Activated T-cell treated with anti-CD3 and anti-CD28 coated beads for 1 hour (primary cell): ENCODE results near the gene ROR2.
"Not testable (repeated sequence)": the region's sequence is repeated elsewhere in the genome, so short reads cannot be mapped to it uniquely, and the experiment has no call there.

Experiments used
- DNase-seq: peaks from one replicate; pipeline ENCODE4 v3.0.0-alpha.2; 2020; ENCODE audit warnings: low read depth

Gene ROR2

DNA sequence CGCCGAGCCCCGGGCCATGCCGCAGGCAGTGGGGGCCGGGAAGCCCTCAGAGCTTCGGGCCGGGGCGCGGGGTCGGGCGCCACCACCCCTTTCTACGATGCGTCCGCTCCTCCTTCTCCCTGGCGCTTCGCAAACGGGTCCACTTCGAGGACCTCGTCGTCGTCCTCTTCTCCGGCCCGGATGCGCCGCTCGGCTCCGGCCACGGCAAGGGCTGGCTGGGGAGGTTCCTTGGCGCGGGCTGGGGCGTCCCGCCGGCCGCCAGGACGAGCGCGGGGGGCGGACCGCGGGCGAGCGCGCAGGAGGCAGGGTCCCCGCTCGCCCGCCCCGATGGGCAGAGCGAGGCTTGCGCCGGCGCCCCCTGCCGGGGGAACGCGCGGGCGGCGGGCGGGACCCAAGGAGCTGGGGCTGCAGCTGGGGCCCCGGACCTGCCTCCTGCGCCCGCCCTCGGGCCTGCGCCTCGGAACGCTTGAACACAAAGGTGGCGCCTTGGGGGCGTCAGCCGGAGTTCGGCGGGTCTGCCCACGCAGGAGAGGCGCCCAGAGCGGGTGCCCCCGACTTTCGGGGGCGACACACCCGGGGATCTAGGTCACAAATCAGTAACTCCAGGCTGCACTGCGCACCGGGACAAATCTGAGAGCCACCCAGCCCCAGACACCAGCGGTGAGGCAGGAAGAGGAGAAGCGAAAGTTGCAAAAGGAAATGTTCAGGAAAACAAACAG is at the start of gene ROR2:
TSS of gene ROR2 (minus strand) at position 283 of the 719 bp plus-strand sequence.
- no peak for DNase-seq

DNA sequence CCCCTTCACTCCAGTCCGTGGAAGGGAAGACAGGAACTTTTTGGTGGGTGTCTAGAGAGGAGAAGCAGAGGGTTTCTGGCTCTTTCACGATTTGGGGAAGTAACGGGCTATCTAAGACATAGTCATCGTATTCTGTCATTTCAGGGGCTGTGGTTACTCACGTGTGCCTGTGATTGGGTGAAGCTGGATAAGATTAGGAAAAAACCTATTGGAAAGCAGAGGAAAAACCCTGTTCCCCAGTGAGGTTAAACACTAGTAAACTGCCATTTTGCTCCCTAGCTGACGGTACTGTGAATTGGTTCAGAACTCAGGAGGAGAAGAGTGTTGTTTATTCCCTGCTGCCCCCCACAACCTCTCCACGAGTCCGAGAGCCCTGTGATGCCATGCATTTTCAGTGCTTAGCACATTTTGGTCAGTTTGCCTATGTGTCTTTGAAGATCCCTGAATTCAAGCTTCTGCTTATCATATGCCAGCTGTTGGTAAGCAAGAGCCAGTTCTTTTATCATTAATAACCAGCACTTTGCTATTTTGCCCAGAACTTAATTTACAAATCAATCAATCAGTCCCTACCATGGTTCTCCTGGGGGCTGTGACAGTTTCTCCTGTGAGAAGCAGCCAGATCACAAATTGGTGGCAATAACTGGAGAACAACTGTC is 45.1 kb upstream of the ROR2 start:
- DNase-seq: no peak

DNA sequence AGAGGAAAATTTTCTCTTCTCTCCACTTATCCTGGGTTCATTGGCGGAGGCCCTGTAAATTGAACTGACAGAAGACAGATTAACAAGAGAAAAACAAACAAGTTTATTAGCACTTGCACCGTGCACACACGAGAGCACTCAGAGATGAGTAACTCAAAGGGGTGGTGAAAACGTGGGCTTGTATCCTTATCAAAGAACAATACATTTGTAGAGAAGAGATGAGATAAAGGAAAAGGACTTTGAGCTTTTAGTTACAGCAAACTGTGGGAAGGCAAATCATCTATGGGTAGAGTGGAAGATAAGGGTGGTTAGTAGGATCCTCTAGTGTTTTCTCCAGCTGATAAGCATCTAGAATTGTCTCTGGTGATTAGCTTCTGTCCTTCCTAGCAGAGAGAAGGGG is 44.4 kb upstream of the ROR2 start:
- DNase-seq: no peak

DNA sequence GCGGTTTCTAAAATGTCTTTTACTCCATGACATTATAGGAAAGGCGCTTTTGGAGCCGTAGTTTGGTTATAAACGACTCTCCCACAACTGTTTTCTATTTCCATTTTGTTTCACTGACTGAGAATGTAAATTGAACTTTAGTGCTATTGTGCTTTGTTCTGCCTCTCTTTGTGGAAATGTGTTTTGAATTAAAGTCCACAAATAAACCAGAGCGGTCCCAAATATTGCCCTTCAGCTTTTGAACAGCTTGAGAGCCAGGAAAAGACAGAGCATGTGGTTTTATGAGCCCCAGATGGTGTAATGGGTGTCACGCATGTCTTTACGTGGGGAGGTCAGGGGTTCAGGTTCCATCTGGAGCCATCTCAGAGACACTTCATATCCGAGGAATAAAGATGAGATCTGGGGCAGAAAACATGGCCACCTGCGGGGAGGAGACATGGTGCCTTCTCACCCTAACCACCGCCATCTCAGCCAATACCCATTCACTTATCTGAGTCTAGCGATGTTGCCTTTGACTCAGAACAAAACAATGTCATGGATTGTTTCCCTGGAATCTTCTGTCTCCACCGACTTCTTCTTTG is 42.5 kb upstream of the ROR2 start:
- no peak for DNase-seq

DNA sequence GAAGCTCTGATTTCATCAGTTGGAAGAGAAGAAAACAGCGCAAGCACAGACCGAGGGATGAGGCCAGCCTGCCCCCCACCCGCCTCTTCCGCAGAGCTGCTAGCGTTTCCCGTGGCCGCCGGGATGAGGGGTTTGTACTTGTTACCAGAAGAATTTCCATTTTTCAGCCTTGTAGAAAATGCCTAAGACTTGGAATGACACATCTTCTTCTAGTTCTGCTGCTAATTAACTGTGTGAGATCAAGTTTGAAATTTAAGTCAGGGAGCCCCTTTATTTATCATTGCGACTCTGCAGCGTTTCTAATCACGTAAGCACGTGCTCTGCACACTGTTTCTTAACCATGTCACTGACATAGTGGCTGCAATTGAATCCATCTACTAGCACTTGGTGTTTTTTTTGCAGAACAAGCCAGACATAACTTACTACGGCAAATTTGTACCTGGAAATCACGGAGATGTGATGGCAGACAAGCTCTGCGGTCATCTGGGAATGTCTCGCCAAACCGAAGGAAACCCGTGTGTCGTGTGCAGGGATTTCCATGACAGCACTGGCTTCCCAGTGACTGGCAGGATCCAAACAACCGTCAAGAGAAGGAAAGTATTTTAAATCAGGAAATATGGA is 41.8 kb upstream of the ROR2 start:
- DNase-seq: no peak

DNA sequence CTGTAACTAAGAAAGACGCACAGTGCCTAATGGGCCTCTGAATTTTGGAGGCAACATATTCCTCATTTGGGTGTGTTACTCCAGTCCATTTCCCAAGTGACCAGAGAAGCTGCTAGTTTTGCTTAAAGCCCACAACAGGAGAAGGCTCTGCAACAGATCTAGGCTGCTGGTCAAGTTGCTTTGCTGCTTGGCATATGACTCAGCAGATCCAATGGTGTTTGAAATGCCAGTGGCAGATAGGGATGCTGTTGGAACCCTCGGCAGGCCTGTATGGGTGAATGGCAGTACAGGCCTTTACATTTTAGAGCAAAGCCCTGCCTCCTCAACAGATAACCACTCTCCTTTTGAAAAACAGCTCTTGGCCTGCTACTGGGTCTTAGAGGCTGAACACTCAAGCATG is 36.2 kb upstream of the ROR2 start:
- DNase-seq: no peak

DNA sequence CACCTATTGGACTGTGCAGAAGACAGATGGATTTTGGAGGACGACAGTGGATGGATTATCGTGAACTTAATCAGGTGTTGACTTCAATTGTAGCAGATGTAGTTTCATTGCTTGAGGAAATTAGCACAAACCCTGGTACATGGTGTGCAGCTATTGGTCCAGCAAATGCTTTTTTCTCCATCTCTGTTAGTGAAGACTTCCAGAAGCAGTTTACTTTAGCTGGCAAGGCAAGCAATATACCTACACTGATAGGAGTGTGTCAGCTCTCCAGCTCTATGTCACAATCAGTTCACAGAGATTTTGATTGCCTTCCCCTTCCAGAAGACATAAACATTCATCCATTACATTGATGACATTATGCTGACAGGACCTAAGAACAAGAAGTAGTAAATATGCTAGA is 35.7 kb upstream of the ROR2 start:
- DNase-seq: no peak

DNA sequence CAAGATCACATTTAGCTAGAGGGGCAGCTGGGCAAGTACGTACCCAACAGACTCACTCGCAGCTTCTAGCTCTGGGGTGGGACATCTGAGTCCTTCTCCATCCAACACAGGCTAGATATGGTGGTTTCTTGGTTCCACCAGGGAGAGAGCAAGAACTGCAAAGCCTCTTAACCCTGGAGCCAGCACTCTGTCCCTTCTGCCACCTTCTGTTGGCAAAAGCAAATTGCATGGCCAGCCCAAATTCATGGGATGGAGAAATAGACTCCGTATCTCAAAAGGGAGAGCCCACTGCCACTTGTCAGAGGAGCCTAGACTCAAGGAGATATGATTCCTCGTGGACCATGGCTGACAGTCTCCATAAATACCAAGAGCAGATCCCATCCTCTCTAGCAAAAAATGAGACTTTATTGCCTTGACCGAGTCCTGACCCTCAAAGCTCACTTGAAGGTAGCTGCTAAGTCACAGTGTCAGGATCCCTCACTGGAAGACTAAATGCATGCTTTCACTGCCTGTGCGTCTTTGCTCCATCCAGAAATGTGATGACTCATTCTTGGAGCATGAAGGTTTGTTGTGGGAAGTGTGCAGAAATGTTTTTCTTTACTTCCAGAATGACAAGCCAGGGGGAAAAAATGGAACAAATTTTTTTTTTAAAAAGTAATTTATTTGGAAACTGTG is 28.8 kb upstream of the ROR2 start:
- DNase-seq: no peak

DNA sequence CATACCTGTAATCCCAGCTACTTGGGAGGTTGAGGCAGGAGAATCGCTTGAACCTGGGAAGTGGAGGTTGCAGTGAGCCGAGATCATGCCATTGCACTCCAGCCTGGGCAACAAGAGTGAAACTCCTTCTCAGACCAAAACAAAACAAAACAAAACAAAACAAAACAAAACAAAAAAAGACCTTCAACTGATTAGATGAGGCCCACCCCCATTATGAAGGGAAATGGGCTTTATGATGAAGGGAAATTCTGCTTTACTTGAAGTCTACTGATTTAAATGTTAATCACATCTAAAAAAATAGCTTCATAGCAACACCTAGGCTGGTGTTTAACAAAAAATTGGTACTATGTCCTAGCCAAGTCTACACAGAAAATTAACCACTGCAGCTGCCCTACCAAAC is 25.2 kb upstream of the ROR2 start:
- DNase-seq: not testable (repeated sequence)

DNA sequence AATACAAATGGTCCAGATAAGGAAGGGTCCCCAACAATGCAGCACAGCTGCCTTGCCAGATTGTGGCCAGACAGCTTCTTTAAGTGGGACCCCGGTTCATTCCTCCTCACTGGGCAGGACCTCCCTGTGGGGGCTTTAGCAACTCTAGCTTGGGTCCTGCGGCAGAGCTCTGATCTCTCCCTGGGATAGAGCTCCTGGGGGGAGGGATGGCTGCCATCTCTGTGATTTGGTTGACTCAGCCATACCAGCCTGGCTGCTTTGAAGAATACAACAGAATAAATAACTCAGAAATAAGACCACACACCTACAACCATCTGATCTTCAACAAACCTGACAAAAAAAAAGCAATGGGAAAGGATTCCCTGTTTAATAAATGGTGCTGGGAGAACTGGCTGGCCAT is 22.7 kb upstream of the ROR2 start:
- no peak for DNase-seq

DNA sequence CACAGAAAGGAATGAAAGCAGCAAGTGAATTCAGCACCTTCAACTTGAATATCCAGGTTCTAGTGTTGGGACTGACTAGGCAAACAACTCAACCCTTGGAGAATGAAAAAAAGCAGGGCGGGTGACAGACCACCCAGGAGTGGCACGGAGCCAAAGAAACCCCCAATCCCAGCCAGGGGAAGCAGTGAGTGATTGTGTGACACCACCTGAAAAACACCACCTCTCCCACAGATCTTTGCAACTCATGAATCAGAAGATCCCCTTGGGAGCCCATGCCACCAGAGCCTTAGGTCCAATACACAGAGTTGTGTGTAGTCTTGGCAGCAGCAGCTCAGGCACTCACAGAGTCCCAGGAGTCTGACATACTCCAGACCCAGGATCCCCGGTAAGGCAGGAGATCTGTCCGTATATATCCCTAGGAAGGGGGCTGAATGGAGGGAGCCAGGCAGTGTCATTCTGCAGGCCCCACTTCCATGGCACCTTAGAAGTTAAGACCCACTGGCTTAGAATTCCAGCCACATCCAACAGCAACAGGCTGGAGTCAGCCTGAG is 22.1 kb upstream of the ROR2 start:
- DNase-seq: no peak

DNA sequence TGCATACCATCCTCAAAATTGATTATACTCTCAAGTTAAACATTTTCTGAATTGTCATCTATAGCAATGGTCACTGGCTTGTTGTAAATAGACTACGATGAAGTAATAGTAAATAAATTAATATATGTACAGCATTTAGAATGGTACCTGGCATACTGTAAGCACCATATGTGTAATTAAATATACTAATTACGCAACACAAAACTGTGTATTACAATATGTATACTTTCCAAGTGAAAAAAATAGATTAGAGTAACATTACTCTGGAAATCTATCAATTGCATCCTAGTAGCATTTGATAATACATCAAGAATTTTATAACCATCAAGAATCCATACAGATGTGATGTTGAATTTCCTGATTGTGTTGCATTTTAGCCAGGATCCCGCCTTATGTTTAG is 17.2 kb upstream of the ROR2 start:
- no peak for DNase-seq

DNA sequence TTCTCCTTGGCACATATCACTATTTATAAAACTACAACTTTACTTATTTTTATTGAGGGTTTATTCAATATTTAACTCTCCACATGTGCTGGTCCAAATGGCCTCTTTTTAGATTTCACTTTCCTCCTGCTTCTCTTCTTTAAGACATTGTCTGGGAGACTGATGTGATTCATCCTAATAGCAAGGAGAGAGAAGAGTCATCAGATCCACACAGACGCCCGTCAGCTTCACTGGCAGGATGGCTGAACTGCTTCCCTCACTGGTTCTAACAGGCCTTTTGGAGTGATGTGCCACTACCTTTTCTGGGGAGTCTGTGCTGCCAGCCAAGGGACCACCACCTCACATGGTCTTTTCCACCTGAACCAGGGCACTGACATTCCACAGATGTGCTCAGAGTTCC is 16.5 kb upstream of the ROR2 start:
- no peak for DNase-seq

DNA sequence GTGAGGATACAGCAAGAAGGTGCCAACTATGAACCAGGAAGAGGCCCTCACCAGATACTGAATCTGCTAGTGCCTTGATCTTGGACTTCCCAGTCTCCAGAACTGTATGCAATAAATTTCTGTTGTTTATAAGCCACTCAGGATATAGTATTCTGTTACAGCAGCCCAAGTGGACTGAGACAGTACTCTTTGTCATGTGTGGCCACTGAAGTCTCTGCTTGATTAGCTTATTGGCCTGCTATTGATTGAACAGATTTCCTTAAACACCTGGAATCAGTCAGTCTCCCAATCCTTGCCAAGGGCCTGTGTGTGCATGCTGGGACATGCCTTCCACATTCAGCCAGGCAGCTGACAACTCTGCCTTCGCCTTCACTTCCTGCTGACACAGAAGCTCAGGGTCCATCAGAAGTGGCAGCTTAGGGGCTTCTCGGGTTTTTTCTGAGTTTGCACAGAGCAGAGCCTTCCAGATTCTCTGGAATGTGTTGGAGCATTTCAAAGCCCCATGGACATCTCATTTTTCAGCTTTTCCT is 13.7 kb upstream of the ROR2 start:
- no peak for DNase-seq

DNA sequence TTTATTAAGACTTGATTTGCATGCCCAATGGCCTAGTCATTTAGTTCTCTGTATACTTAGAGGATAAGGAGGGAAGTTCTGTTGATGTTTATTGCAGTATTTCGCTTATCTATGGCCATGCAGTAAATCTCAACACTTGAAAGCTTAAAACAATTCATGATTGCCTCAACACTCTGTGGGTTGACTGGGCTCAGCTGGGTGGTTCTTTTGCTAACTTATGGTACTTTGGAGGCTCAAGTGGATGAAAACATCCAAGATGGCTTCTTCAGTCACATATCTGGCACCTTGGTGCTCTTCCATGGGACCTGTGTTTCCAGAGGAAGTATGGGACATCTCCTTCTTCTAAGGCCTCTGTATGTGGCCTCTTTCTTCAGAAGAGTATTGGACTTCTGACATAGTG is 10.3 kb upstream of the ROR2 start:
- DNase-seq: no peak

DNA sequence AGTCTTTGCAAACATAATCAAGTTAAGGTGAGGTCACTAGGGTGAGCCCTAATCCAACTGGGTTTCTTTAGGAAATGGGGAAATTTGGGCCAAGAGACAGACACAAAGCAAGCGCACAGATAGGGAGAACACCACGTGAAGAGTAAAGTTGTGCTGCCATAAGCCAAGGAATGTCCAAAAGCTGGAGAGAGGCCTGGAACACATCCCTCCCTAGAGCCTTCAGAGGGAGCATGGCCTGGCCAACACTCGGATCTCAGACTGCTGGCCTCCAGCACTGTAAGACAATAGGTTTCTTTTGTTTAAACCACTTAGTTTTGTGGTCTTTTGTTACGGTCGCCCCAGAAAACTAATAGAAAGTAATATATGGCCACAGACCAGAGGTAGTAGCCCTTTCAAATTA is 8.1 kb upstream of the ROR2 start:
- no peak for DNase-seq

DNA sequence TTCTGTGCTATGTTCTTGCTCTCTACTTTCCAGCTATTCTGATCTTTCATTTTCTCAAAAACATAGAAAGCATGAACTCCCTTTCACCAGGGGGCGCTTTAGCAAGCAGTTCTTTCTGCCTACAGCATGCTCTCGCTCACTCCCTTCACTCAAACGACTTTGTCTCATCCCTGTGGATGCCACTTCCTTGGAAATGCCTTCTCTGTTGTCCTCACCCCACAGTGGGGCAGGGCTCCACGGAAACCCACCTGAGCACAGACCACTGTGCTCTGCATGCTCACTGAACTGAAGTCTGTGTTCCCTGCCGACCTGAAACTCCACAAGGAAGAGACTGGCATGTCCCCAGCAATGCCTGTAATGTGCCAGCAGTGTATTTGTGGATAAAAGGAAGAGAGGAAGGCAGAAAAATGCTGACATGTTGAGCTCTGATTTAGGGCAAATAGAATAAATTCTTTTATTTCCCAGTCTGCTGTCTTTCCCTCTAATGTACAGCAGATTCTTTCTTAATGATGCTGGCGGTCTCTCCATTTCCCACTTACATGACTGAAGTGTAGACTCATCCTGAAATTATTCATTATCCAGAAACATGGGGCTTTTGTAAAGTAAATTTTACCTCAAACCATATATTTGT is 4.9 kb upstream of the ROR2 start:
- no peak for DNase-seq

DNA sequence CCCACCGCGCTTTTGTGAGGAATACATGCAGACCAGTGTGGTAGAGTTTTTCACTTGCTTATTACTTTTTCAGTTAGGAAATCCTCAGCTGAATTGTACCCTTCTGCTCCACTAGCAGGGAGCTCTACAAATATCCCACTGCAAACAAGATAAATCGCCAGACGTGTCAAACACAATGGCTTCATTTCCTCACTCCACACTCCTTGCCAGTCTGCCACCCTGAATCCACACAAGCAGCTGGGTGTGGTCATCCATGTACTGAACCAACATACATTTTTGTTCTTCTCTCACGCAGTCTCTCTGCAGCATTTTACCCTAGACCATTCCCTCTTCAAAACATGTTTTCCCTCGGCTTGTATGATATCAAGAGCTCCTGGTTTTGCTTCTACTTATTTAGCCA is 3.7 kb upstream of the ROR2 start:
- DNase-seq: no peak

DNA sequence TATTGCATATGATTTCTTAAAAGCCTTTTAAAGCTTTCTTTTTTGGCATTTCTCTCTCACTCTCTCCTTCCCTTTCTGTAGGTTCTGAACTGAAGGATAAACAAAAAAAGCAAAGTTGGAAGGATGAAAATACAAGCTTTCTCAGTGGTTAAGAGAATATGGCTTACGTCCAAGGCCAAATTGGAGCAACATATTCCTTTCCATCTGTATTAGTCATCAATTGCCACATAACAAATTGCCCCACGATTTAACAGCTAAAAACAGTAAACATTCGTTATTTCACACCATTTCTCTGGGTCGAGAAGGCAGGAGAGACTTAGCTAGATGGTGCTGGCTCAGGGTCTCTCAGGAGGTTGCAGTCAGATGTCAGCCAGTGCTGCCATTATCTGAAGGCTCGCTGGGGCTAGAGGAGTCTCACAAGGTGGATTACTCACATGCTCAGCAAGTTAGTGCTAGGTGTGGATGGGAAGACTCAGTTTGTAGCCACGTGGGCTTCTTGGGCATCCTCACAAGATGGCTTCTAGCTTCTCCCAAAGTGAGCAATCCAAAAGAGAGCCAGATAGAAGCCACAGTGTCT is 2.0 kb upstream of the ROR2 start:
- no peak for DNase-seq

DNA sequence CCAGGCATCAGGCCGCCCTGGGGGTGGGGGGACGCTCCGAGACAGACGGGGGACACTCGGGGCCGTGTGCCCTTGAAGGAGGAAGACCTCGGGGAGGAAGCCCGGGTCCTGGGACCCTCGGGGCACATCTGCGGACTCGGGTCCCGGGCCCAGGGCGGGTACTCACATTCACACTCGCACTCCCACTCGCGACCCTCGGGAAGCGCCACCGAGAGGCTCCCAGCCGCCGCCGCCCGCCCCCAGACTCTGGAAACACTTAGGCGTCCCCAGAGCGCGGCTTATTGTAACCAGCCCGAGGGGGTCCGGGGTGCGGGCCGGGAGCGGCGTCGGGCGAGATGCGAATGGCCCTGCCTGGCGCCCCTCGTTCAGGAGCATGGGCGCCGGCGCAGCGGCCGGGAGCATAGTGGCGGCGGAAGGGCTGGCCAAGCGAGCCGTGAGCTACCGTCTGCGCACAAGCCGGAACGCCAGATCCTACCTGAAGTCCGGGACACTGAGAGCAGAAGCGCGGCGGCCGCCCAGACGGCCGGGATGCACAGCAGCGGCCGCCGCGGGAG is 559 bp downstream of the ROR2 start:
- no peak for DNase-seq
